ENCODE results near the gene PNMA5. TPM values are rescaled to one million over a fixed set of nuclear protein-coding genes. Genes with fewer than 3 reads are reported as not detected.
A peak's percentile ranks its signal among the peaks of the same experiment; 100 is the strongest.

The PNMA5 gene
- total RNA-seq, 4 donors from 2014 or later, result 0.07 TPM; not detected in 3

GRCh38 chrX:152942077-152942442 lies 51.9 kb downstream of the PNMA5 start:
- DNase-seq, result no peak
- no peaks in the 10 kb centered on the region for H3K9me3 ChIP-seq
- no peaks in the 10 kb centered on the region for H3K4me1 ChIP-seq
- no peak for TF ChIP-seq CTCF (IDR thresholded peaks at IDR 0.05)
- no peak for TF ChIP-seq POLR2A (IDR thresholded peaks at IDR 0.05)
- no peaks in the 10 kb centered on the region for H3K27me3 ChIP-seq
- intact Hi-C loops (cut with DNase I; ENCODE audit: low total_unique reads), result no loop called here
- H3K36me3 ChIP-seq, result no peaks in the 10 kb centered on the region
- H3K4me3 ChIP-seq, result peak overlapping the region; percentile 38 to 41
- H3K27ac ChIP-seq, result peak overlapping the region; percentile 83 to 84

- no peaks in the 10 kb centered on the region for H3K9me3 ChIP-seq
- intact Hi-C loops (cut with DNase I; ENCODE audit: low total_unique reads), result no loop called here
- peak overlapping the region; percentile 38 to 41 for H3K4me3 ChIP-seq
- H3K4me1 ChIP-seq, result no peaks in the 10 kb centered on the region
- peak; percentile 89 to 91 for DNase-seq
- TF ChIP-seq CTCF (IDR thresholded peaks at IDR 0.05), result peak; percentile 75 to 95 (median 88)
- TF ChIP-seq POLR2A (IDR thresholded peaks at IDR 0.05), result peak in 1 of 2 donors; percentile 26
- H3K27ac ChIP-seq, result peak overlapping the region; percentile 83 to 84
- no peaks in the 10 kb centered on the region for H3K36me3 ChIP-seq
- no peaks in the 10 kb centered on the region for H3K27me3 ChIP-seq
Measured at GRCh38 chrX:152941328-152942076, 52.4 kb downstream of the PNMA5 start.

Other genes starting within 250 kb of the PNMA5 start
- not detected for gene MAGEA2, start 240.3 kb downstream of the PNMA5 start, total RNA-seq
- gene CSAG3, start 234.9 kb downstream of the PNMA5 start, total RNA-seq, result not detected
- gene MAGEA6, start 224.4 kb downstream of the PNMA5 start, total RNA-seq, result under 1 TPM in 1 of 4 donors, not detected in 3; 0.21 TPM
- gene CETN2, start 163.4 kb downstream of the PNMA5 start, total RNA-seq, result 10 to 100 TPM; 37.9 to 61.5 (median 45.4) TPM
- 10 to 100 TPM in 2 of 4 donors, 1 to 10 TPM in 2; 1.5 to 12.6 (median 8.6) TPM for gene NSDHL, start 163.1 kb downstream of the PNMA5 start, total RNA-seq
- 10 to 100 TPM in 2 of 4 donors, 1 to 10 TPM in 2; 1.3 to 32.6 (median 12.1) TPM for gene ZNF185, start 96.0 kb downstream of the PNMA5 start, total RNA-seq
- 1 to 10 TPM in 1 of 4 donors, under 1 TPM in 1, not detected in 2; 0.49 to 4.8 TPM for gene PNMA3, start 62.4 kb upstream of the PNMA5 start, total RNA-seq
- 1 to 10 TPM in 2 of 4 donors, not detected in 2; 2.3 to 7.7 TPM for gene PNMA6A, start 78.3 kb upstream of the PNMA5 start, total RNA-seq
- gene MAGEA1, start 185.2 kb upstream of the PNMA5 start, total RNA-seq, result not detected